ENCODE measurements around the gene DDX11.
"Not testable (repeated sequence)": the region's sequence is repeated elsewhere in the genome, so short reads cannot be mapped to it uniquely, and the experiment has no call there.

Gene DDX11

GRCh38 chr12:31070971-31071740 lies 2.5 kb upstream of the DDX11 start:
- not testable (repeated sequence) for DNase-seq

GRCh38 chr12:31072962-31073361 lies 698 bp upstream of the DDX11 start:
- not testable (repeated sequence) for DNase-seq

- not testable (repeated sequence) for DNase-seq
These were observed 744 bp downstream of the DDX11 start for GRCh38 chr12:31074333-31074874.

- not testable (repeated sequence) for DNase-seq
These were observed 2.5 kb downstream of the DDX11 start for GRCh38 chr12:31076150-31076549.

- DNase-seq, result not testable (repeated sequence)
These were observed 3.4 kb downstream of the DDX11 start for GRCh38 chr12:31077095-31077494.

GRCh38 chr12:31077998-31078397 lies 4.3 kb downstream of the DDX11 start:
- not testable (repeated sequence) for DNase-seq

- not testable (repeated sequence) for DNase-seq
These were observed 5.8 kb downstream of the DDX11 start for GRCh38 chr12:31079421-31079820.

- DNase-seq, result not testable (repeated sequence)
These were observed 6.6 kb downstream of the DDX11 start for GRCh38 chr12:31080221-31080620.

- DNase-seq, result not testable (repeated sequence)
These were observed 7.6 kb downstream of the DDX11 start for GRCh38 chr12:31081274-31081673.

- DNase-seq, result not testable (repeated sequence)
These were observed 10.6 kb downstream of the DDX11 start for GRCh38 chr12:31084241-31084640.

- DNase-seq, result not testable (repeated sequence)
These were observed 12.4 kb downstream of the DDX11 start for GRCh38 chr12:31086032-31086431.

- DNase-seq, result not testable (repeated sequence)
These were observed 13.8 kb downstream of the DDX11 start for GRCh38 chr12:31087486-31087885.

- DNase-seq, result not testable (repeated sequence)
These were observed 14.3 kb downstream of the DDX11 start for GRCh38 chr12:31087956-31088355.

GRCh38 chr12:31089072-31089471 lies 15.4 kb downstream of the DDX11 start:
- no peak for DNase-seq

- not testable (repeated sequence) for DNase-seq
These were observed 18.0 kb downstream of the DDX11 start for GRCh38 chr12:31091629-31092028.

GRCh38 chr12:31092718-31093117 lies 19.1 kb downstream of the DDX11 start:
- DNase-seq, result not testable (repeated sequence)

GRCh38 chr12:31095080-31095860 lies 21.6 kb downstream of the DDX11 start:
- DNase-seq, result not testable (repeated sequence)

- not testable (repeated sequence) for DNase-seq
These were observed 22.8 kb downstream of the DDX11 start for GRCh38 chr12:31096251-31097065.

GRCh38 chr12:31097819-31098218 lies 24.2 kb downstream of the DDX11 start:
- DNase-seq, result not testable (repeated sequence)

GRCh38 chr12:31098363-31098762 lies 24.7 kb downstream of the DDX11 start:
- DNase-seq, result not testable (repeated sequence)

- not testable (repeated sequence) for DNase-seq
These were observed 25.1 kb downstream of the DDX11 start for GRCh38 chr12:31098771-31099170.

GRCh38 chr12:31099434-31099833 lies 25.8 kb downstream of the DDX11 start:
- DNase-seq, result not testable (repeated sequence)
